Mucosa of stomach (tissue), 1 donor: ENCODE measurements around the gene SOX18.
"Not testable (repeated sequence)": the region's sequence is repeated elsewhere in the genome, so short reads cannot be mapped to it uniquely, and the experiment has no call there.

Experiments used
- H3K27me3 ChIP-seq: one replicate; pipeline ENCODE4 v1.7.0; 2013; ENCODE audit warnings: mild to moderate bottlenecking, low read length; ENCODE audit not compliant: control insufficient read depth, insufficient read depth
- H3K36me3 ChIP-seq: one replicate; pipeline ENCODE4 v1.7.0; 2013; ENCODE audit warnings: low read length; ENCODE audit not compliant: control insufficient read depth, insufficient read depth
- H3K4me1 ChIP-seq: one replicate; pipeline ENCODE4 v1.7.0; 2013; ENCODE audit warnings: mild to moderate bottlenecking, low read length; ENCODE audit not compliant: control insufficient read depth, insufficient read depth
- H3K4me3 ChIP-seq: one replicate; pipeline ENCODE4 v1.7.0; 2013; ENCODE audit warnings: low read length
- H3K9ac ChIP-seq: one replicate; pipeline ENCODE4 v1.7.0; 2013; ENCODE audit warnings: mild to moderate bottlenecking, low read length, moderate library complexity
- H3K9me3 ChIP-seq: one replicate; pipeline ENCODE4 v1.7.0; 2013; ENCODE audit warnings: mild to moderate bottlenecking, low read length, moderate library complexity; ENCODE audit not compliant: control insufficient read depth
- donor health status: Pancreatic carcinoma.

SOX18 gene

GRCh38 chr20:64049060-64049877, at the start of gene SOX18:
TSS of gene SOX18 (minus strand) at chr20:64049639. CDS start at chr20:64049516, 123 bp downstream.
- H3K4me1 ChIP-seq: no peaks in the 10 kb centered on the region
- no peaks in the 10 kb centered on the region for H3K36me3 ChIP-seq
- H3K9ac ChIP-seq: no peak within 1 kb of the TSS
- H3K9me3 ChIP-seq: no peaks in the 10 kb centered on the region
- peaks cover 90% of the 10 kb centered on the region for H3K27me3 ChIP-seq
- H3K4me3 ChIP-seq: no peak within 1 kb of the TSS

- Histone ChIP-seq H3K9me3 (no peaks in the 10 kb centered on the region), H3K4me1 (peaks cover 6% of the 10 kb centered on the region), H3K9ac (no peak overlapping the region), H3K4me3 (no peak overlapping the region), H3K27me3 (peaks cover 35% of the 10 kb centered on the region), H3K36me3 (no peaks in the 10 kb centered on the region)
Observed at GRCh38 chr20:64098471-64099013, 49.1 kb upstream of the SOX18 start.

GRCh38 chr20:64096535-64096934, 47.1 kb upstream of the SOX18 start:
- Histone ChIP-seq H3K9ac (no peak overlapping the region), H3K36me3 (no peaks in the 10 kb centered on the region), H3K27me3 (peaks cover 21% of the 10 kb centered on the region), H3K4me3 (no peak overlapping the region), H3K9me3 (no peaks in the 10 kb centered on the region), H3K4me1 (no peaks in the 10 kb centered on the region)

- H3K27me3 ChIP-seq: peaks cover 15% of the 10 kb centered on the region
- H3K9ac ChIP-seq: no peak overlapping the region
- no peaks in the 10 kb centered on the region for H3K4me1 ChIP-seq
- no peaks in the 10 kb centered on the region for H3K9me3 ChIP-seq
- H3K4me3 ChIP-seq: no peak overlapping the region
- H3K36me3 ChIP-seq: no peaks in the 10 kb centered on the region
Observed at GRCh38 chr20:64095927-64096326, 46.5 kb upstream of the SOX18 start.

GRCh38 chr20:64095455-64095854, 46.0 kb upstream of the SOX18 start:
- Histone ChIP-seq H3K9ac (no peak overlapping the region), H3K36me3 (no peaks in the 10 kb centered on the region), H3K27me3 (peaks cover 11% of the 10 kb centered on the region), H3K4me3 (no peak overlapping the region), H3K9me3 (no peaks in the 10 kb centered on the region), H3K4me1 (no peaks in the 10 kb centered on the region)

GRCh38 chr20:64093013-64093503, 43.6 kb upstream of the SOX18 start:
- Histone ChIP-seq H3K4me3 (no peak overlapping the region), H3K36me3 (no peaks in the 10 kb centered on the region), H3K9ac (no peak overlapping the region), H3K4me1 (no peaks in the 10 kb centered on the region), H3K9me3 (no peaks in the 10 kb centered on the region), H3K27me3 (peaks cover 6% of the 10 kb centered on the region)

GRCh38 chr20:64092258-64093012, 43.0 kb upstream of the SOX18 start:
- no peaks in the 10 kb centered on the region for H3K9me3 ChIP-seq
- H3K9ac ChIP-seq: no peak overlapping the region
- no peak overlapping the region for H3K4me3 ChIP-seq
- H3K4me1 ChIP-seq: no peaks in the 10 kb centered on the region
- no peaks in the 10 kb centered on the region for H3K36me3 ChIP-seq
- H3K27me3 ChIP-seq: peaks cover 6% of the 10 kb centered on the region

GRCh38 chr20:64091770-64092169, 42.3 kb upstream of the SOX18 start:
- H3K4me1 ChIP-seq: no peaks in the 10 kb centered on the region

GRCh38 chr20:64091340-64091739, 41.9 kb upstream of the SOX18 start:
- Histone ChIP-seq H3K9me3 (no peaks in the 10 kb centered on the region), H3K4me1 (no peaks in the 10 kb centered on the region), H3K36me3 (no peaks in the 10 kb centered on the region), H3K27me3 (peaks cover 7% of the 10 kb centered on the region), H3K4me3 (no peak overlapping the region), H3K9ac (no peak overlapping the region)

More at GRCh38 chr20:64091770-64092169, 42.3 kb upstream of the SOX18 start:
- no peaks in the 10 kb centered on the region for H3K9me3 ChIP-seq
- no peaks in the 10 kb centered on the region for H3K36me3 ChIP-seq
- H3K4me3 ChIP-seq: no peak overlapping the region
- H3K27me3 ChIP-seq: peaks cover 6% of the 10 kb centered on the region
- H3K9ac ChIP-seq: no peak overlapping the region

GRCh38 chr20:64090165-64090564, 40.7 kb upstream of the SOX18 start:
- H3K27me3 ChIP-seq: peaks cover 17% of the 10 kb centered on the region
- H3K36me3 ChIP-seq: no peaks in the 10 kb centered on the region
- no peak overlapping the region for H3K9ac ChIP-seq
- H3K4me3 ChIP-seq: no peak overlapping the region
- H3K9me3 ChIP-seq: no peaks in the 10 kb centered on the region
- H3K4me1 ChIP-seq: no peaks in the 10 kb centered on the region

- H3K9ac ChIP-seq, H3K4me1 ChIP-seq, H3K36me3 ChIP-seq, H3K4me3 ChIP-seq, H3K9me3 ChIP-seq: not testable (repeated sequence)
- peaks cover 32% of the 10 kb centered on the region for H3K27me3 ChIP-seq
Observed at GRCh38 chr20:64088586-64088985, 39.1 kb upstream of the SOX18 start.

GRCh38 chr20:64087226-64087825, 37.9 kb upstream of the SOX18 start:
- H3K9me3 ChIP-seq, H3K4me3 ChIP-seq, H3K9ac ChIP-seq, H3K36me3 ChIP-seq, H3K4me1 ChIP-seq: not testable (repeated sequence)
- peaks cover 37% of the 10 kb centered on the region for H3K27me3 ChIP-seq
